Measurements from ENCODE around the gene BLVRA. TPM values are rescaled to one million over a fixed set of nuclear protein-coding genes. Genes with fewer than 3 reads are reported as not detected.

BLVRA gene
- total RNA-seq, 1 donor from 2014 or later, result 16.3 TPM

GRCh38 chr7:43849047-43849446 is 90.6 kb downstream of the BLVRA start:
- no peak for FAIRE-seq
- no peak for DNase-seq (ENCODE audit: low spot score in 2 of 2)

- FAIRE-seq (no peak), DNase-seq (ENCODE audit: low spot score in 2 of 2) (no peak)
Measured at GRCh38 chr7:43850348-43851116, 92.1 kb downstream of the BLVRA start.

- DNase-seq (ENCODE audit: low spot score in 2 of 2), result no peak
- FAIRE-seq, result no peak
Measured at GRCh38 chr7:43851805-43852204, 93.3 kb downstream of the BLVRA start.

DNA sequence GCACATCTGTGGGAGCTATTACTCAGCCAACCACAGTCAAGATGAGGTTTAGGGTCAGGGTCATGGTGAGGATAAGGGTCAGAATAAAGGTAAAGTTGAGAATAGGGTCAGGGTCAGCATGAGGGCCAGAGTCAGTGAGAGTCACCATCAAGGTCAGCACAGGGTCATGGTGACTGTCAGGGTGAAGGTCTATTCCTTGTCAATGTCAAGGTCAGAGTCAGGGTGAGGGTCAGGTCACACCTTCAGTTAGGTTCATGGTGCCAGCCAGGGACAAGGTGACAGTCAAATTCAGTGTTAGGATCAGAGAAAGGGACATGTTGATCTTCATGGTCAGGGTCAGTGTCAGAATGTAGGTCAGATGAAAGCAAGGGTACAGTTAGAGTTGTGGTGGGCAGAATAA is 96.7 kb downstream of the BLVRA start:
- no peak for DNase-seq (ENCODE audit: low spot score in 2 of 2)
- no peak for FAIRE-seq

DNA sequence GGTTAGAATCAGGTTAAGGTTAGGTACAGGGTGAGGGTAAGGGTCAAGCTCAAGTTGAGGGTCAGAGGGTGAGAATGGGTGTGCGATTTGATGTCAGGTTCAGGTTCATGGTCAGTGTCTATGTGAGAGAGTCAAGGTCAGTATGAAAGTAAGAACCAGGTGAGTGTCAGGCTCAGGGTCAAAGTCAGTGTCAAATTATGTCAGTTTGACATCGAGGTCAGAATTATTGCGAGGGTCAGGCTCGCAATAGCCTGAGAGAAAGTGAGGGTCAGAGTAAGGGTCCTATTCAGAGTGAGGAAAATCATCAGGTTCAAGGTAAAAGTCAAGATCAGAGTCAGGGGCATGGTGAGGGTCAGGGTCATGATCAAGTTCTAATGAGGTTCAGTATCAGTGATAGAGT is 97.8 kb downstream of the BLVRA start:
- FAIRE-seq, result no peak

More for the DNA sequence above, 97.8 kb downstream of the BLVRA start:
- no peak for DNase-seq (ENCODE audit: low spot score in 2 of 2)

Other genes starting within 250 kb of the BLVRA start
- 13.0 TPM for gene STK17A, start 175.6 kb upstream of the BLVRA start, total RNA-seq
- 41.2 TPM for gene COA1, start 29.2 kb upstream of the BLVRA start, total RNA-seq
- gene MRPS24, start 110.8 kb downstream of the BLVRA start, total RNA-seq, result 25.3 TPM
- 42.8 TPM for gene URGCP, start 147.9 kb downstream of the BLVRA start, total RNA-seq
- gene UBE2D4, start 167.8 kb downstream of the BLVRA start, total RNA-seq, result 9.0 TPM
- not detected for gene SPDYE1, start 239.2 kb downstream of the BLVRA start, total RNA-seq